ENCODE data around the gene ZNF148. TPM values are rescaled to one million over a fixed set of nuclear protein-coding genes. Genes with fewer than 3 reads are reported as not detected.
"Not testable (repeated sequence)": the region's sequence is repeated elsewhere in the genome, so short reads cannot be mapped to it uniquely, and the experiment has no call there.

The ZNF148 gene
- total RNA-seq, 1 donor from 2014 or later, result 57.6 TPM

- H3K27me3 Mint-ChIP-seq, result peaks cover 28% of the 10 kb centered on the region
- TF ChIP-seq CTCF (IDR thresholded peaks at IDR 0.05), result no peak
- DNase-seq (no peak), ATAC-seq (ENCODE audit: low read depth) (no peak)
- no peak overlapping the region for H3K4me3 Mint-ChIP-seq
- no peaks in the 10 kb centered on the region for H3K4me1 Mint-ChIP-seq
- H3K9me3 Mint-ChIP-seq, result peaks cover 3% of the 10 kb centered on the region
- POLR2A ChIA-PET, result no interaction called here
- CTCF ChIA-PET, result no interaction called here
- H3K27ac Mint-ChIP-seq, result no peak overlapping the region
- intact Hi-C loops (cut with micrococcal nuclease), result no loop called here
- H3K36me3 Mint-ChIP-seq (ENCODE audit: low read depth), result no peaks in the 10 kb centered on the region
Observed at GRCh38 chr3:125410922-125411321, 35.8 kb upstream of the ZNF148 start.

GRCh38 chr3:125406070-125406469, 30.9 kb upstream of the ZNF148 start:
- H3K4me1 Mint-ChIP-seq, result no peaks in the 10 kb centered on the region
- POLR2A ChIA-PET, result no interaction called here
- DNase-seq (no peak), ATAC-seq (ENCODE audit: low read depth) (no peak)
- TF ChIP-seq CTCF (IDR thresholded peaks at IDR 0.05), result no peak
- no peak overlapping the region for H3K4me3 Mint-ChIP-seq
- CTCF ChIA-PET, result no interaction called here
- intact Hi-C loops (cut with micrococcal nuclease), result no loop called here
- no peaks in the 10 kb centered on the region for H3K36me3 Mint-ChIP-seq (ENCODE audit: low read depth)
- H3K27me3 Mint-ChIP-seq, result peaks cover 15% of the 10 kb centered on the region
- H3K9me3 Mint-ChIP-seq, result peaks cover 9% of the 10 kb centered on the region
- no peak overlapping the region for H3K27ac Mint-ChIP-seq

- DNase-seq; H3K4me3 Mint-ChIP-seq; ATAC-seq (ENCODE audit: low read depth); H3K9me3 Mint-ChIP-seq; POLR2A ChIA-PET; H3K4me1 Mint-ChIP-seq; H3K27ac Mint-ChIP-seq; H3K36me3 Mint-ChIP-seq (ENCODE audit: low read depth); intact Hi-C loops (cut with micrococcal nuclease): not testable (repeated sequence)
- H3K27me3 Mint-ChIP-seq, result peaks cover 12% of the 10 kb centered on the region
- CTCF ChIA-PET, result interaction anchor here (0.7 kb wide), 1 partner anchor 483 kb away, joined by 3 read pairs; no protein-coding TSS in a partner anchor
Observed at GRCh38 chr3:125405515-125405914, 30.4 kb upstream of the ZNF148 start.

- Mint-ChIP-seq H3K36me3 (ENCODE audit: low read depth) (no peaks in the 10 kb centered on the region), H3K4me3 (no peak overlapping the region), H3K9me3 (peaks cover 9% of the 10 kb centered on the region), H3K27ac (no peak overlapping the region), H3K27me3 (peaks cover 4% of the 10 kb centered on the region), H3K4me1 (no peaks in the 10 kb centered on the region)
- CTCF ChIA-PET, result interaction anchor here (0.9 kb wide), 1 partner anchor 9 kb away, joined by 4 read pairs; no protein-coding TSS in a partner anchor
- no peak for TF ChIP-seq CTCF (IDR thresholded peaks at IDR 0.05)
- no peak for ATAC-seq (ENCODE audit: low read depth)
- intact Hi-C loops (cut with micrococcal nuclease), result no loop called here
- no peak for DNase-seq
- POLR2A ChIA-PET, result no interaction called here
Observed at GRCh38 chr3:125403789-125404188, 28.7 kb upstream of the ZNF148 start.

- DNase-seq, result no peak
- intact Hi-C loops (cut with micrococcal nuclease), result no loop called here
- Mint-ChIP-seq H3K4me1 (no peaks in the 10 kb centered on the region), H3K27me3 (peaks cover 7% of the 10 kb centered on the region), H3K27ac (no peak overlapping the region), H3K4me3 (no peak overlapping the region), H3K36me3 (ENCODE audit: low read depth) (no peaks in the 10 kb centered on the region), H3K9me3 (peaks cover 9% of the 10 kb centered on the region)
- CTCF ChIA-PET, result no interaction called here
- POLR2A ChIA-PET, result no interaction called here
- TF ChIP-seq CTCF (IDR thresholded peaks at IDR 0.05), result no peak
- no peak for ATAC-seq (ENCODE audit: low read depth)
Observed at GRCh38 chr3:125402639-125403038, 27.5 kb upstream of the ZNF148 start.

GRCh38 chr3:125401402-125401801, 26.3 kb upstream of the ZNF148 start:
- intact Hi-C loops (cut with micrococcal nuclease), result no loop called here
- Mint-ChIP-seq H3K27ac (no peak overlapping the region), H3K36me3 (ENCODE audit: low read depth) (no peaks in the 10 kb centered on the region), H3K4me1 (no peaks in the 10 kb centered on the region), H3K27me3 (peaks cover 5% of the 10 kb centered on the region), H3K4me3 (no peak overlapping the region), H3K9me3 (peaks cover 9% of the 10 kb centered on the region)
- ChIA-PET CTCF (interaction anchor here (0.6 kb wide), 1 partner anchor 53 kb away, joined by 3 read pairs; no protein-coding TSS in a partner anchor), POLR2A (no interaction called here)
- no peak for DNase-seq
- TF ChIP-seq CTCF (IDR thresholded peaks at IDR 0.05), result no peak
- ATAC-seq (ENCODE audit: low read depth), result no peak

Data from activated B cell treated with CpG ODN at 0.5 μM for 24 hours (primary cell).